Measurements from ENCODE around the gene NIPAL4. TPM values are rescaled to one million over a fixed set of nuclear protein-coding genes. Genes with fewer than 3 reads are reported as not detected.

NIPAL4 gene
- total RNA-seq, 1 donor from 2014 or later: 0.49 TPM

DNA sequence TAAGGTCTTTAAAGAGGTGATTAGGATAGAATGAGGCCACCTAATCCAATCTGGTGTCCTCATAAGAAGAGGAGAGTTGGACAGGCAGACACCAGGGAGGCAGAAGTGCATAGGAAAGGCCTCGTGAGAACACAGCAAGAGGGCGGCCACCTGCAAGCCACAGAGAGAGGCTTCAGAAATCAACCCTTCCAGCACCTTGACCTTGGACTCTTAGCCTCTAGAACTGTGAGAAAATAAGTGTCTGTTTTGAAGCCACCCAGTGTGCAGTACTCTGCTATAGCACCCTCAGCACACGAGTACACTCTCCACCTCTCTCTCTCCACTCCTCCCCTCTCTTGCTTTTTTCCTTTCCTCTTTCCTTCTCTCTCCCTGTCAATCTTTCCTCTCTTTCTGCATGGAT is 26.8 kb downstream of the NIPAL4 start:
- Mint-ChIP-seq H3K27ac (no peak overlapping the region), H3K36me3 (peaks cover 32% of the 10 kb centered on the region), H3K9me3 (no peaks in the 10 kb centered on the region)

DNA sequence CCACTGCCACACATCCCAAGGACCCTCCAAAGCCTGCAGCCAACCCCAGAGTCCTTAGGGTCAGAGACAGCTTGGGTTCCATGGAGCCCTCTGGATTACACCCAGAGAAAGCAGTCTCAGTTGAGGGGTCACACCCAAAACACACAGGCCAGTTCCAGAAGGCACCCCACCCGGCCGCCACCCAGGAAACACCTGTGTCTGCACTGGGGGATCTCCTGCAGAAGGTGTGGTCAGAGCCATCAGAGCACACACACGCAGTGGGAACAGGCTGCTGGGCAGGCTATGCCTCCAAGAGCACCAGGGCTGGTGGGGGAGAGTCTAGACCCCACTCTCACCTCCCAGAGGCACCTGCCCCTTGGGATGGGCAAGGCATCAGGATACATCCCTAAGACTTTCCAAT is 27.3 kb downstream of the NIPAL4 start:
- Mint-ChIP-seq H3K4me3 (no peak overlapping the region), H3K27ac (no peak overlapping the region), H3K27me3 (ENCODE audit: low read depth) (no peaks in the 10 kb centered on the region), H3K4me1 (no peaks in the 10 kb centered on the region), H3K36me3 (peaks cover 27% of the 10 kb centered on the region), H3K9me3 (no peaks in the 10 kb centered on the region)
- DNase-seq (ENCODE audit: low spot score in 2 of 2, unreplicated experiment in 2 of 2): no peak
- TF ChIP-seq, protein P1, sequence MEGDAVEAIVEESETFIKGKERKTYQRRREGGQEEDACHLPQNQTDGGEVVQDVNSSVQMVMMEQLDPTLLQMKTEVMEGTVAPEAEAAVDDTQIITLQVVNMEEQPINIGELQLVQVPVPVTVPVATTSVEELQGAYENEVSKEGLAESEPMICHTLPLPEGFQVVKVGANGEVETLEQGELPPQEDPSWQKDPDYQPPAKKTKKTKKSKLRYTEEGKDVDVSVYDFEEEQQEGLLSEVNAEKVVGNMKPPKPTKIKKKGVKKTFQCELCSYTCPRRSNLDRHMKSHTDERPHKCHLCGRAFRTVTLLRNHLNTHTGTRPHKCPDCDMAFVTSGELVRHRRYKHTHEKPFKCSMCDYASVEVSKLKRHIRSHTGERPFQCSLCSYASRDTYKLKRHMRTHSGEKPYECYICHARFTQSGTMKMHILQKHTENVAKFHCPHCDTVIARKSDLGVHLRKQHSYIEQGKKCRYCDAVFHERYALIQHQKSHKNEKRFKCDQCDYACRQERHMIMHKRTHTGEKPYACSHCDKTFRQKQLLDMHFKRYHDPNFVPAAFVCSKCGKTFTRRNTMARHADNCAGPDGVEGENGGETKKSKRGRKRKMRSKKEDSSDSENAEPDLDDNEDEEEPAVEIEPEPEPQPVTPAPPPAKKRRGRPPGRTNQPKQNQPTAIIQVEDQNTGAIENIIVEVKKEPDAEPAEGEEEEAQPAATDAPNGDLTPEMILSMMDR (IDR thresholded peaks at IDR 0.05; ENCODE audit: unreplicated experiment): no peak

More for the DNA sequence above, 26.8 kb downstream of the NIPAL4 start:
- no peaks in the 10 kb centered on the region for H3K4me1 Mint-ChIP-seq
- H3K27me3 Mint-ChIP-seq (ENCODE audit: low read depth): no peaks in the 10 kb centered on the region
- no peak overlapping the region for H3K4me3 Mint-ChIP-seq
- no peak for DNase-seq (ENCODE audit: low spot score in 2 of 2, unreplicated experiment in 2 of 2)
- TF ChIP-seq, protein P1 (IDR thresholded peaks at IDR 0.05; ENCODE audit: unreplicated experiment): no peak

DNA sequence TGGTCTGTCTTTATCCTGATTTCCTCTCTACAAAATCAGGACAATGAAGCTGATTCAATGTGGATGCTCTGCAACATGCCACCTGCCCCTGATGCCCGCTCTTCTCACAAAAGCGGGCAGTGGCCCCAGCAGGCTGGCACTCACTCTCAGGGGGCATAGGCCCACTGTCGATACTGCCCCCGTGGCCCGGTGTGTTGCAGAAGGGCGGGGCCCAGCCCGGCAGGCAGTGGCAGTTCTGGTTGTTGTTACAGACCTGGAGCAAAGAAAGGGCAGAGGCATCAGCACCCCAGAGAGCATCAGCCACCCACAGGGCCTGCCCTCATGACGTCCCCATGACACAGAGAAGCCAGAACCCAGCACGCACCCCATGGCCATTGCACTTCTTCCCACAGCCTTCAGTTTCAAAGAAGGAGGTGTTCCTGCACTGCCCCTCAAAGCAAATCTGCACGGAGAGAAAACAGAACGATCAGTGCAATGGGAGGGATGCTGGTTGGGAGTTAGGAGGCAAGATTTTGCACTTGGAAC is 31.5 kb downstream of the NIPAL4 start:
- H3K4me3 Mint-ChIP-seq: no peak overlapping the region
- H3K36me3 Mint-ChIP-seq: peaks cover 17% of the 10 kb centered on the region
- DNase-seq (ENCODE audit: low spot score in 2 of 2, unreplicated experiment in 2 of 2): no peak
- no peak overlapping the region for H3K27ac Mint-ChIP-seq
- H3K27me3 Mint-ChIP-seq (ENCODE audit: low read depth): no peaks in the 10 kb centered on the region
- H3K4me1 Mint-ChIP-seq: no peaks in the 10 kb centered on the region
- no peaks in the 10 kb centered on the region for H3K9me3 Mint-ChIP-seq
- TF ChIP-seq, protein P1 (IDR thresholded peaks at IDR 0.05; ENCODE audit: unreplicated experiment): no peak

DNA sequence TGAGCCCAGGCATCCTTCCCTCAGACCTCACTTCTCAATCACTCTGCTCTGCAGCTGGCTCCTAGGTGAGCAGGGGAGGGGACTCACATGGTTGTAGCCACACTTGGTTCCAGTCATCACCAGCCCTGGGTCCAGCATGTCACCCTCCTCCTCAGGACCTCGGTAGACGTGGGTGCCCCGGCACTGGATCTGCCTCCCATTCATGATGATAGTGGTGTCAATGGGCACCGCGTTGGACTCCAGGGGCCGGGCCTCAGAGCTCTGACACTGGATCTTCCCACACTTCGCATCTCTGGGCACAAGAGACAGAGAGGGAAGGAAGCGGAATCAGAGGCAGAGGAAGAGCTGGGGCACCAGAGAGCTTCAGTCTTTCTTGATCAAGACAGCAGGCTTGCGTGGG is 32.9 kb downstream of the NIPAL4 start:
- Mint-ChIP-seq H3K9me3 (no peaks in the 10 kb centered on the region), H3K36me3 (peaks cover 14% of the 10 kb centered on the region), H3K27ac (no peak overlapping the region), H3K4me3 (no peak overlapping the region), H3K27me3 (ENCODE audit: low read depth) (no peaks in the 10 kb centered on the region), H3K4me1 (no peaks in the 10 kb centered on the region)
- DNase-seq (ENCODE audit: low spot score in 2 of 2, unreplicated experiment in 2 of 2): no peak
- TF ChIP-seq, protein P1 (IDR thresholded peaks at IDR 0.05; ENCODE audit: unreplicated experiment): no peak

DNA sequence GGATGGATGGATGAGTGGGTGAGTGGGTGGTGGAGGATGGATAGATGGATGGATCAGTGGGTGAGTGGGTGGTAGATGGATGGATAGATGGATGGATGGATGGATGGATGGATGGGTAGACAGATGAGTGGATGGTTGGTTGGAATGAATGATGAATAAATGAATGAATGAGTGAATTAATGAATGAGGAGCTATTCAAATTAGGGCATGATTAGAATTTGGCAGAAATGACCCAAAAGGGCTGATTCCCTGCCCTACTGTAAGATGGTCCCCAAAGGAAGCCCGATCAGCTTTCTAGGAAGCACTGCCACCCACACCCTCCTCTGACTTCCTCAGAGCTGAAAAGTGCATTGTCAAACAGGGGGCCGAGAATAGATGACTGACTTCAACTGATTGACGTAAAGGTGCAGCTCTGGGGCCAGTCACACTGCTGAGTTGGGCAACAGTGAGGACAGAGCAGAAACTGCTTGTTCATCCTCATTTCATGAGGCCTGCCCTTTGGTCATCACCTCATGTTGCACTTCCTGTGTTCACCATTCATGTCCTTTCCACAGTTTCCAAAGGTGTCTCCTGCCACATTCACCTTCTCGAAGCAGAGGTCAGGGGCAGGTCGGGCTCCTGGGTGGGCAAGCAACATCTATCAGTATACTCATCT is 34.3 kb downstream of the NIPAL4 start:
- no peaks in the 10 kb centered on the region for H3K27me3 Mint-ChIP-seq (ENCODE audit: low read depth)
- TF ChIP-seq, protein P1 (IDR thresholded peaks at IDR 0.05; ENCODE audit: unreplicated experiment): no peak
- H3K27ac Mint-ChIP-seq: no peak overlapping the region
- DNase-seq (ENCODE audit: low spot score in 2 of 2, unreplicated experiment in 2 of 2): no peak
- H3K9me3 Mint-ChIP-seq: no peaks in the 10 kb centered on the region
- peaks cover 5% of the 10 kb centered on the region for H3K4me1 Mint-ChIP-seq
- no peak overlapping the region for H3K4me3 Mint-ChIP-seq
- peaks cover 9% of the 10 kb centered on the region for H3K36me3 Mint-ChIP-seq
